Breast epithelium (tissue), 3 donors: Measurements from ENCODE around the gene USPL1.

Source experiments
- CTCF ChIP-seq, 3 donors: fragments of 450-650 bp; IDR thresholded peaks; one replicate each; pipeline ENCODE4 v1.5.1; 2016 to 2017; ENCODE audit warnings: antibody characterized with exemption in 3 of 3, mild to moderate bottlenecking in 3 of 3, moderate library complexity in 3 of 3
- POLR2A ChIP-seq: fragments of 450-650 bp; IDR thresholded peaks from one replicate; pipeline ENCODE4 v1.6.1; 2016; ENCODE audit warnings: antibody characterized with exemption, mild to moderate bottlenecking, moderate library complexity
- POLR2AphosphoS5 ChIP-seq, 3 donors: sonication (generic); formaldehyde crosslinking; IDR thresholded peaks; one replicate each; pipeline ENCODE4 v1.6.1; 2017; ENCODE audit warnings: antibody characterized with exemption in 3 of 3

- TF ChIP-seq CTCF (IDR thresholded peaks at IDR 0.05) (no peak), POLR2AphosphoS5 (IDR thresholded peaks at IDR 0.05) (no peak), POLR2A (no peak)
These were observed 41.2 kb upstream of the USPL1 start for GRCh38 chr13:30576528-30576927.
